GM12875 (cell line): Measurements from ENCODE around the gene GAPVD1.

ENCODE experiments used
- H3K4me3 ChIP-seq: one replicate; pipeline ENCODE4 v1.5.1; 2011; ENCODE audit warnings: low read depth, low read length, control low read depth
- CTCF ChIP-seq: IDR thresholded peaks from 2 replicates; pipeline ENCODE4 v1.5.1; 2011; ENCODE audit warnings: low read depth, mild to moderate bottlenecking, control low read depth, inconsistent platforms, low read length, moderate library complexity, borderline replicate concordance; ENCODE audit not compliant: insufficient read depth

Gene GAPVD1

GRCh38 chr9:125407974-125408900 is 146.6 kb downstream of the GAPVD1 start:
- H3K4me3 ChIP-seq, result peak overlapping the region; percentile 72
- peak; percentile 93 for TF ChIP-seq CTCF

DNA sequence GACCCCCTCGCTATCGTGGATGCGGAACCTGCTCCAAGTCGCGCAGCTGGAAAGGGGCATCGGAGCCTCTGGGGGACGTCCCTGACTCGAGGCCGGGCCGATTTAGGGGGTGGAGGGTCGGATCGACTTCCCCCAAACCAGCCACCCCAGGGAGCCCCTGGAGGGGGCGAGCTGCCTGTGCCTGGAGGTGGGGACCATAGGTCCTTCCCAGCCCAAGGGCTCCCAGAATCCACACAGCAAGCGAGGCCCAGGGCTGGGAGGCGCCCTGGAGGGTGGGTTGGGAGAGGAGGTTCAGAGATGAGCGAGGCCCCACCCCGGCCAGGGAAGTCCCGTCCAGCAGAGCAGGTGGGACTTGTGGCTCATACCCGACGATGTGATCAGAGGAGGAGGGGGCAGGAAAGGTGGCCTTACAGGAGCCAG is 147.6 kb downstream of the GAPVD1 start:
- no peak for TF ChIP-seq CTCF
- no peak overlapping the region for H3K4me3 ChIP-seq

DNA sequence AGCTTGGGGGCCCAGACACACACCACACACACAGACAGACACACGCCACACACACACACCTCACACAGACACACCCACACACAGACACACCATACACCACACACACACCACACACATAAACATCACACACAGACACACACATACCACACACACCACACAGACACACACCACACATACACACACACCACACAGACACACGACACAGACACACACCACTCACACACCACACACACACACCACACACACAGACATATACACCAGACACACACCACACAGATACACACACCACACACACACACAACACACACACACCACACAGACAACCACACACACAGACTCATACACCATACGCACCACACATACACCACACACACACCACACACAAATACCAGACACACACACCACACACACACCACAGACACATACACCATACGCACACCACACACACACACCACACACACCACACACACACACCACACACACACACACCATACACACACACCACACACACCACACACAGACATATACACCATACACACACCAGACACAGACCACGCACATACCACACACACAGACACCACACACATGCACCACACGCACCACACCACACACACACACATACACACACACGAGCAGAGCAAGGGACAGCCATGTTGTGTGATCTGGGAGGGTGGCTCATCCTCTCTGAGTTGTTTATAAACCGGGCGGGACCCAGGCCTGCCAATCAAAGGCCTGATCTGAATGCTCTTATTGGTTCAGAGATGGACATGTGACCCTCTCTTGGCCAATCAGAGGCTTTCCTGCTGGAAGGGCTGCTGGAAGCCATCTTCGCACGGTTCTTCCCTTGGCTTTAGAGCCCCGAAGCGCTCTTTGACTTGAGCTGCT is 148.3 kb downstream of the GAPVD1 start:
- no peak overlapping the region for H3K4me3 ChIP-seq
- TF ChIP-seq CTCF, result no peak

DNA sequence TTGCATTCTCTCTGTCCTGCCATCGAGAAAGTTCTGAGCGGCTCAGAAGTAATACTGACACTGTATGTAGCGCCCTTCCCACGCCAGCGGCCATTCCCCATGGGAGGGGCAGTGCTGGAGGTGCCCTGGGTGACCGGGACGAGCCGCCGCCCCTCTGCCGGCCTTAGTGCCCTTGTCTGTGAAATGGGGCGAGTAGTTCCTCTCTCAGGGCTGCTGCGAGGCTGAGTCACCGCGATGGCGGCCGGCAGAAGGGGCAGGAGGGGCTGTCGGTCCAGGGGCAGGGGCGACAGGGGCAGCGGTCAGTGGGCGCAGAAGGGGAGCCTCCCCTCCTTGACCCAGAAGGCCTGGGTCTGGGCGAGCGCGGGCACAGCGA is 148.9 kb downstream of the GAPVD1 start:
- no peak for TF ChIP-seq CTCF
- no peak overlapping the region for H3K4me3 ChIP-seq

GRCh38 chr9:125411171-125411756 is 149.6 kb downstream of the GAPVD1 start:
- TF ChIP-seq CTCF, result no peak
- no peak overlapping the region for H3K4me3 ChIP-seq

GRCh38 chr9:125412166-125412565 is 150.5 kb downstream of the GAPVD1 start:
- no peak for TF ChIP-seq CTCF
- H3K4me3 ChIP-seq, result no peak overlapping the region
